ENCODE data around the gene IGFN1. TPM values are rescaled to one million over a fixed set of nuclear protein-coding genes. Genes with fewer than 3 reads are reported as not detected.

The IGFN1 gene
- total RNA-seq, 1 donor from 2014 or later, result not detected

GRCh38 chr1:201217851-201218250 is 27.2 kb downstream of the IGFN1 start:
- Mint-ChIP-seq H3K4me3 (ENCODE audit: low read depth) (no peak overlapping the region), H3K27ac (no peak overlapping the region), H3K9me3 (no peaks in the 10 kb centered on the region), H3K27me3 (ENCODE audit: low read depth) (no peaks in the 10 kb centered on the region), H3K4me1 (ENCODE audit: low read depth) (no peaks in the 10 kb centered on the region), H3K36me3 (ENCODE audit: low read depth) (no peaks in the 10 kb centered on the region)
- peak; percentile 5 for DNase-seq (ENCODE audit: low spot score)
- intact Hi-C loops (cut with micrococcal nuclease), result no loop called here

- H3K27me3 Mint-ChIP-seq (ENCODE audit: low read depth), result no peaks in the 10 kb centered on the region
- DNase-seq (ENCODE audit: low spot score), result peak; percentile 5
- no peak overlapping the region for H3K4me3 Mint-ChIP-seq (ENCODE audit: low read depth)
- no peaks in the 10 kb centered on the region for H3K4me1 Mint-ChIP-seq (ENCODE audit: low read depth)
- H3K9me3 Mint-ChIP-seq, result no peaks in the 10 kb centered on the region
- H3K27ac Mint-ChIP-seq, result no peak overlapping the region
- no peaks in the 10 kb centered on the region for H3K36me3 Mint-ChIP-seq (ENCODE audit: low read depth)
- intact Hi-C loops (cut with micrococcal nuclease), result no loop called here
Observed at GRCh38 chr1:201218409-201218808, 27.8 kb downstream of the IGFN1 start.

GRCh38 chr1:201219481-201220387 is 29.1 kb downstream of the IGFN1 start:
- Mint-ChIP-seq H3K27ac (no peak overlapping the region), H3K27me3 (ENCODE audit: low read depth) (no peaks in the 10 kb centered on the region), H3K4me3 (ENCODE audit: low read depth) (no peak overlapping the region), H3K36me3 (ENCODE audit: low read depth) (no peaks in the 10 kb centered on the region), H3K9me3 (no peaks in the 10 kb centered on the region), H3K4me1 (ENCODE audit: low read depth) (no peaks in the 10 kb centered on the region)
- intact Hi-C loops (cut with micrococcal nuclease), result no loop called here
- no peak for DNase-seq (ENCODE audit: low spot score)

GRCh38 chr1:201220388-201220715 is 29.7 kb downstream of the IGFN1 start:
- Mint-ChIP-seq H3K4me3 (ENCODE audit: low read depth) (no peak overlapping the region), H3K36me3 (ENCODE audit: low read depth) (no peaks in the 10 kb centered on the region)
- DNase-seq (ENCODE audit: low spot score), result no peak

GRCh38 chr1:201221201-201221846 is 30.7 kb downstream of the IGFN1 start:
- Mint-ChIP-seq H3K4me3 (ENCODE audit: low read depth) (no peak overlapping the region), H3K36me3 (ENCODE audit: low read depth) (no peaks in the 10 kb centered on the region), H3K27me3 (ENCODE audit: low read depth) (no peaks in the 10 kb centered on the region), H3K27ac (no peak overlapping the region), H3K9me3 (no peaks in the 10 kb centered on the region), H3K4me1 (ENCODE audit: low read depth) (no peaks in the 10 kb centered on the region)
- intact Hi-C loops (cut with micrococcal nuclease), result no loop called here
- DNase-seq (ENCODE audit: low spot score), result no peak

More at GRCh38 chr1:201220388-201220715, 29.7 kb downstream of the IGFN1 start:
- Mint-ChIP-seq H3K27me3 (ENCODE audit: low read depth) (no peaks in the 10 kb centered on the region), H3K4me1 (ENCODE audit: low read depth) (no peaks in the 10 kb centered on the region), H3K9me3 (no peaks in the 10 kb centered on the region), H3K27ac (no peak overlapping the region)
- intact Hi-C loops (cut with micrococcal nuclease), result no loop called here

- H3K4me1 Mint-ChIP-seq (ENCODE audit: low read depth), result no peaks in the 10 kb centered on the region
- no peak overlapping the region for H3K4me3 Mint-ChIP-seq (ENCODE audit: low read depth)
- intact Hi-C loops (cut with micrococcal nuclease), result no loop called here
- H3K9me3 Mint-ChIP-seq, result no peaks in the 10 kb centered on the region
- H3K27ac Mint-ChIP-seq, result no peak overlapping the region
- no peaks in the 10 kb centered on the region for H3K36me3 Mint-ChIP-seq (ENCODE audit: low read depth)
- H3K27me3 Mint-ChIP-seq (ENCODE audit: low read depth), result no peaks in the 10 kb centered on the region
- no peak for DNase-seq (ENCODE audit: low spot score)
Observed at GRCh38 chr1:201222125-201222524, 31.5 kb downstream of the IGFN1 start.

- Mint-ChIP-seq H3K27ac (no peak overlapping the region), H3K9me3 (no peaks in the 10 kb centered on the region), H3K27me3 (ENCODE audit: low read depth) (no peaks in the 10 kb centered on the region), H3K36me3 (ENCODE audit: low read depth) (no peaks in the 10 kb centered on the region), H3K4me1 (ENCODE audit: low read depth) (no peaks in the 10 kb centered on the region), H3K4me3 (ENCODE audit: low read depth) (no peak overlapping the region)
- DNase-seq (ENCODE audit: low spot score), result no peak
- intact Hi-C loops (cut with micrococcal nuclease), result loop anchor here (1.0 kb wide), 1 partner anchor 75 kb away; no protein-coding TSS in a partner anchor
Observed at GRCh38 chr1:201223852-201224665, 33.4 kb downstream of the IGFN1 start.

GRCh38 chr1:201224666-201225370 is 34.2 kb downstream of the IGFN1 start:
- Mint-ChIP-seq H3K27ac (no peak overlapping the region), H3K4me3 (ENCODE audit: low read depth) (no peak overlapping the region), H3K27me3 (ENCODE audit: low read depth) (no peaks in the 10 kb centered on the region), H3K36me3 (ENCODE audit: low read depth) (no peaks in the 10 kb centered on the region), H3K4me1 (ENCODE audit: low read depth) (no peaks in the 10 kb centered on the region), H3K9me3 (no peaks in the 10 kb centered on the region)
- intact Hi-C loops (cut with micrococcal nuclease), result no loop called here
- DNase-seq (ENCODE audit: low spot score), result no peak

- H3K9me3 Mint-ChIP-seq, result no peaks in the 10 kb centered on the region
Observed at GRCh38 chr1:201226178-201226514, 35.5 kb downstream of the IGFN1 start.

GRCh38 chr1:201226859-201227488 is 36.4 kb downstream of the IGFN1 start:
- H3K4me1 Mint-ChIP-seq (ENCODE audit: low read depth), result no peaks in the 10 kb centered on the region
- H3K27ac Mint-ChIP-seq, result no peak overlapping the region
- intact Hi-C loops (cut with micrococcal nuclease), result no loop called here
- H3K9me3 Mint-ChIP-seq, result no peaks in the 10 kb centered on the region
- no peak overlapping the region for H3K4me3 Mint-ChIP-seq (ENCODE audit: low read depth)
- peaks cover 9% of the 10 kb centered on the region for H3K27me3 Mint-ChIP-seq (ENCODE audit: low read depth)
- no peak for DNase-seq (ENCODE audit: low spot score)
- no peaks in the 10 kb centered on the region for H3K36me3 Mint-ChIP-seq (ENCODE audit: low read depth)

More at GRCh38 chr1:201226178-201226514, 35.5 kb downstream of the IGFN1 start:
- no peak for DNase-seq (ENCODE audit: low spot score)
- H3K4me3 Mint-ChIP-seq (ENCODE audit: low read depth), result no peak overlapping the region
- no peaks in the 10 kb centered on the region for H3K36me3 Mint-ChIP-seq (ENCODE audit: low read depth)
- H3K27ac Mint-ChIP-seq, result no peak overlapping the region
- peaks cover 3% of the 10 kb centered on the region for H3K27me3 Mint-ChIP-seq (ENCODE audit: low read depth)
- intact Hi-C loops (cut with micrococcal nuclease), result no loop called here
- H3K4me1 Mint-ChIP-seq (ENCODE audit: low read depth), result no peaks in the 10 kb centered on the region

- Mint-ChIP-seq H3K4me3 (ENCODE audit: low read depth) (no peak overlapping the region), H3K4me1 (ENCODE audit: low read depth) (no peaks in the 10 kb centered on the region), H3K27me3 (ENCODE audit: low read depth) (peaks cover 13% of the 10 kb centered on the region), H3K9me3 (no peaks in the 10 kb centered on the region), H3K27ac (no peak overlapping the region), H3K36me3 (ENCODE audit: low read depth) (no peaks in the 10 kb centered on the region)
- DNase-seq (ENCODE audit: low spot score), result no peak
- intact Hi-C loops (cut with micrococcal nuclease), result no loop called here
Observed at GRCh38 chr1:201228011-201228983, 37.7 kb downstream of the IGFN1 start.

Data from activated T-helper 2 cell treated with anti-CD3 and anti-CD28 coated beads, Interferon-gamma antibody, Interleukin-2, Interleukin-4, amounts not matched to agents 10 μg/mL and 5 μg/mL and 100 μg/mL, durations not matched to agents 14 hours and 24 hours and 36 hours (primary cell).